Purkinje cell (primary cell): ENCODE data around the gene PRDM8. TPM values are rescaled to one million over a fixed set of nuclear protein-coding genes. Genes with fewer than 3 reads are reported as not detected.

ENCODE experiments used
- polyA plus RNA-seq: library from polyadenylated mRNA; unstranded; fragments of >200 nt; fragmentation: Nextera tagmentation; gene quantifications from 2 replicates; pipeline ENCODE4 v1.2.1, GENCODE V29; 2014

Gene PRDM8
- polyA plus RNA-seq = 0.43 and 2.6 TPM in 2 replicates

DNA sequence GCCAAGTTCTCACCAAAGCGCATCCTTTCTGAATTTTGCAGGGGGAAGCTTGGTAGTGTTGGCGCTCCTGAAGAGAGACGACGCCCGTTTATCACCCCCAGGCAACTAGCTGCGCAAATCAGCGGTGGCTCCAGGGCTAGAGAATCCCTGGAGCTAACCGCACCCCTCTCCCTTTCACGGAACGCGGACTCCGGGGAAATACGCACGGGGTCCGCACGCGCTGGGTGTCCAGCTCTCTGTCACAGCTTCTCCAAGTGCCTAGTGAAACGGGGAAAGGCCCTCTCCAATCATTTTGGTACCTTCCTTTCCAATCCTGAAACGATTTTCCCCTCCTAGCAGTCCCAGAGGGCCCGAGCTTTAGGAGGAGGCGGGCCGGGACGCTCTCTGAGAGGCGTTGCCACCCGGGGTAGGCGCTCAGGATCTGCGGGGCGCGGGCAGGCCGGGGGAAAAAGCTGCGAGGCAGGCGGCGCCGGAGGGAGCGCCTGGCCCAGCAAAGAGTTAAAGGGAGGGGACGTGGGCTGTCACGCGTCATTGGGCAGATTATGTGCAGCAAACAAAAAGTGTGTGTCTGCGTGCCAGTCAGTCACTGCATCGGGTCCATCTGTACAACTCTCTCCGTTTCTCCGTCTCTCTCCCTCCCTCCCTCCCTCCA is at the start of gene PRDM8:
Gene PRDM8 (plus strand): TSS at position 582 of the 652 bp plus-strand sequence. CDS start 2,578 bp downstream, outside the sequence.

Other genes with a start within 250 kb of the PRDM8 start
- 0.67 and 1.2 TPM in 2 replicates for gene ANTXR2, start 124.3 kb upstream of the PRDM8 start, polyA plus RNA-seq
- 0.99 and 1.8 TPM in 2 replicates for gene FGF5, start 69.2 kb downstream of the PRDM8 start, polyA plus RNA-seq
- 4.9 and 16.1 TPM in 2 replicates for gene CFAP299, start 138.2 kb downstream of the PRDM8 start, polyA plus RNA-seq